Vagina (tissue), 2 donors: Measurements from ENCODE around the gene CACNA1D.

ENCODE experiments used
- CTCF ChIP-seq, 3 experiments: fragments of 450-650 bp in 2 of 3; fragments of 200-600 bp in 1 of 3; sonication (generic) in 1 of 3; IDR thresholded peaks; one replicate each; pipeline ENCODE4 v1.5.1; 2017 to 2019; ENCODE audit warnings: antibody characterized with exemption in 3 of 3, mild to moderate bottlenecking in 2 of 3, moderate library complexity in 2 of 3
- POLR2A ChIP-seq, 2 donors: fragments of 450-650 bp; IDR thresholded peaks; one replicate each; pipeline ENCODE4 v1.6.1; 2017; ENCODE audit warnings: antibody characterized with exemption in 2 of 2, mild to moderate bottlenecking in 2 of 2, moderate library complexity in 2 of 2

DNA sequence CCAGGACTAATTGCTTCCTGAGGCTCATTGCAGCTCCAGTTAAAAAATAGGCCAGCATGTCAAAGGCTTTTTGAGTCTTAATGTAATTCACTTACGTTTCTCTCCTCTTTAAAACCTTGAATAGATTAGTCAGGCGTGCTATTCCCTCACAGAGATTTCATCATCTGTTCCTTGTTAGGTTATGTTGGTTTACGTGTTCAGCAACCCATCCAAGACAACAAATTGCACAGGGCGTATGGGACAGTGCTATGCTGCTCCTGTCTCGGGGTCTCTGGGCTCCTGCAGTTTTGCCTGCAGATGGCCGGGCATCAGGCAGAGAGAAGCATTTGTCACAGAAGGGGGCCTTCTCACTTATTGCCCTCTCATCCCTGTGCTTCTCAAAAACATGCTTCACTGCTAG is 234.7 kb downstream of the CACNA1D start:
- no peak for TF ChIP-seq CTCF (IDR thresholded peaks at IDR 0.05)
- no peak for TF ChIP-seq POLR2A (IDR thresholded peaks at IDR 0.05)
